Naive thymus-derived CD8-positive, alpha-beta T cell (primary cell): ENCODE data around the gene TTC7B. TPM values are rescaled to one million over a fixed set of nuclear protein-coding genes. Genes with fewer than 3 reads are reported as not detected.
A peak's percentile ranks its signal among the peaks of the same experiment; 100 is the strongest.

ENCODE experiments used
- ATAC-seq, 2 donors: fragments of 150-1000 bp; cut with Tn5 transposase in 1 of 2; sonication (Bioruptor Pico), chemical (Tn5 transposase) in 1 of 2; 1 replicate in 1 of 2; 2 replicates in 1 of 2; pipeline ENCODE4 v1.10.0; 2021; ENCODE audit warnings: mild to moderate bottlenecking in 2 of 2, moderate library complexity in 2 of 2
- POLR2A ChIA-PET: fragments of 350-600 bp; sonication (Branson Sonifier 250); formaldehyde crosslinking; loops from one replicate; lab custom pipeline; 2021; ENCODE audit warnings: antibody characterized with exemption; lab: Charles Lee
- DNase-seq, 10 donors: peaks; one replicate each; pipeline versions ENCODE4 v3.0.0 to v3.0.0-alpha.2; 2020 to 2022
- H3K27ac Mint-ChIP-seq, 10 donors: one replicate each; pipeline ENCODE4 v1.8.0; 2020 to 2022; ENCODE audit warnings: mild to moderate bottlenecking in 10 of 10, mixed read lengths in 10 of 10, moderate library complexity in 4 of 10, inconsistent platforms in 1 of 10
- H3K27me3 Mint-ChIP-seq, 5 donors: one replicate each; pipeline ENCODE4 v1.8.0; 2021 to 2022; ENCODE audit warnings: mixed read lengths in 5 of 5
- H3K36me3 Mint-ChIP-seq, 3 donors: one replicate each; pipeline ENCODE4 v1.8.0; 2020 to 2022; ENCODE audit warnings: mixed read lengths in 3 of 3, mild to moderate bottlenecking in 2 of 3, inconsistent platforms in 1 of 3
- H3K4me1 Mint-ChIP-seq, 4 donors: one replicate each; pipeline ENCODE4 v1.8.0; 2021 to 2022; ENCODE audit warnings: mixed read lengths in 4 of 4
- H3K4me3 Mint-ChIP-seq, 10 donors: one replicate each; pipeline ENCODE4 v1.8.0; 2020 to 2022; ENCODE audit warnings: mild to moderate bottlenecking in 10 of 10, mixed read lengths in 10 of 10, moderate library complexity in 6 of 10, inconsistent platforms in 1 of 10
- H3K9me3 Mint-ChIP-seq, 9 donors: one replicate each; pipeline ENCODE4 v1.8.0; 2020 to 2022; ENCODE audit warnings: mixed read lengths in 9 of 9, mild to moderate bottlenecking in 3 of 9, inconsistent platforms in 1 of 9, moderate library complexity in 1 of 9
- polyA plus RNA-seq, 3 donors: library from polyadenylated mRNA; unstranded; fragments of 300-500 nt; fragmentation: Illumina TruSeq; gene quantifications; one replicate each; pipeline ENCODE4 v1.2.3, GENCODE V29; 2021
- total RNA-seq, 8 experiments: library from RNA in 2 of 8; stranded (reverse) in 2 of 8; gene quantifications; one replicate each; pipeline ENCODE4 v1.2.3 and lab custom pipeline; 2021 to 2026

TTC7B gene
- total and polyA plus RNA-seq, 5 experiments from 2014 or later = 0.01 to 0.81 (median 0.41) TPM

DNA sequence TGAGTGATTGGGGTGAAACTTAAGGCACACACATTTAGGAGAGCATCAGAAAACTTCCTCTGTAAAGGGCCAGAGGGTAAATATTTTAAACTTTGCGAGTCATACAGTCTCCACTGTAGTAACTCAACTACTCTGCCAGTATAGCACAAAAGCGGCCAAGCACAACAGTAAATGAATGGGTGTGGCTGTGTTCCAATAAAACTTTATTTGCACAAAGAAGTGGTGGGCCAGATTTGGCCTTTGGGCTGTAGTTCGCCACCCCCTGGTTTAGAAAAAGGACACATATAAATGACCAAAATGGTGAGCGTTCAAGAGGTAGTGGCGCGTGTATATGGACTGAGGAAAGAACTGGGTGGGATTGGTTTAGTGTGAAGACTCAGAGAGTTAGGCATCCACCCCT lies 309.5 kb downstream of the TTC7B start:
- DNase-seq (no peak), ATAC-seq (no peak)
- no peaks in the 10 kb centered on the region for H3K36me3 Mint-ChIP-seq
- no peaks in the 10 kb centered on the region for H3K9me3 Mint-ChIP-seq
- H3K4me1 Mint-ChIP-seq = peaks cover 0 to 12% (median 8%) of the 10 kb centered on the region in 4 donors
- H3K4me3 Mint-ChIP-seq = no peak overlapping the region
- POLR2A ChIA-PET = no interaction called here
- peak overlapping the region in 1 of 10 donors; percentile 1 for H3K27ac Mint-ChIP-seq
- H3K27me3 Mint-ChIP-seq = peaks cover 10 to 50% (median 32%) of the 10 kb centered on the region in 5 donors

DNA sequence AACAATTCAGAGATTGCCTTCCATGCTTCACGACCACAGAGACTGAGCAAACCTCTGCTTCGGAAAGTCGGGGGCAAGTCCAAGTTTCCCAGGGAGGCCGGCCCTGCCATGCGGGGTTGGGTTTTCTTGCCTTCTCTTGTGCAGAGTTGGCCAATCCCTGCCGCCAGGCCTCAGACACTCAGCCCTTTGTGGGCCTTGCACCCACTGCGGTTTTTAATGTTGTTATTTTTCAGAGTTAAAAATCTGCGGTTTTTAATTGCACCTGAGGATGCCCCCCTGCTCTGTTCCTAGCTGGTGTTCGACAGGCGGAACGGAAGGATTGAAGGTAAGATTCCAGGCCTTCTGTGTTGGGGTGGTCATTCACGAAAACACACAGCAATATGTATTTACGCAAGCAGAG lies 310.7 kb downstream of the TTC7B start:
- no peak for DNase-seq
- no peak for ATAC-seq
- Mint-ChIP-seq H3K36me3 (no peaks in the 10 kb centered on the region), H3K27ac (no peak overlapping the region), H3K4me1 (peaks cover 2 to 16% (median 10%) of the 10 kb centered on the region in 4 donors), H3K4me3 (no peak overlapping the region), H3K9me3 (no peaks in the 10 kb centered on the region), H3K27me3 (peaks cover 10 to 43% (median 34%) of the 10 kb centered on the region in 5 donors)
- POLR2A ChIA-PET = no interaction called here

- Mint-ChIP-seq H3K27ac (no peak overlapping the region), H3K4me3 (no peak overlapping the region), H3K27me3 (peaks cover 11 to 38% (median 36%) of the 10 kb centered on the region in 5 donors), H3K36me3 (no peaks in the 10 kb centered on the region), H3K4me1 (peaks cover 4 to 17% (median 14%) of the 10 kb centered on the region in 4 donors), H3K9me3 (no peaks in the 10 kb centered on the region)
- ATAC-seq (no peak), DNase-seq (no peak)
- POLR2A ChIA-PET = no interaction called here
Observed at GRCh38 chr14:90504643-90505042, 311.6 kb downstream of the TTC7B start.

DNA sequence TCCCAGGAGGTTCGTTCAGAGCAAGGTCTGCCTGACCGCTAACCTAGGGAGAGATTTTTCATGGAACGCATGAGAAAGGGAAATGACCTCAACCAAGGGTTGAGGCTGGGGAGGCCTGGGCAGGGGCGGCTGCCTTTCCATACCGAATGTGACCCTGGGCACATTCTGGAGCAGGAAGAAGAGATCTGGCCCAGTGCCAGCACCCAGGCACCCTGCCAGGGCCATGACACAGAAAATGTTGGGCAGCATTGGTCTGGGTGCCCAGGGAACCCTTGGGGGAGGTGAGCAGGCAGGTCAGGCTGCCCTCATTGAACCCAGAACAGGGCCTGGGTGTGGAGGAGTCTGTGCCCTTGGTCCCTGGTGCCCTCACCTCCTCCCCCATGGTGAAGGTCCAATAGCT lies 312.6 kb downstream of the TTC7B start:
- Mint-ChIP-seq H3K27me3 (peaks cover 19 to 38% (median 36%) of the 10 kb centered on the region in 5 donors), H3K27ac (no peak overlapping the region), H3K4me1 (peaks cover 4 to 15% (median 5%) of the 10 kb centered on the region in 4 donors), H3K36me3 (no peaks in the 10 kb centered on the region), H3K4me3 (no peak overlapping the region), H3K9me3 (no peaks in the 10 kb centered on the region)
- peak in 1 of 10 donors; percentile 55 for DNase-seq
- POLR2A ChIA-PET = no interaction called here
- ATAC-seq = no peak

DNA sequence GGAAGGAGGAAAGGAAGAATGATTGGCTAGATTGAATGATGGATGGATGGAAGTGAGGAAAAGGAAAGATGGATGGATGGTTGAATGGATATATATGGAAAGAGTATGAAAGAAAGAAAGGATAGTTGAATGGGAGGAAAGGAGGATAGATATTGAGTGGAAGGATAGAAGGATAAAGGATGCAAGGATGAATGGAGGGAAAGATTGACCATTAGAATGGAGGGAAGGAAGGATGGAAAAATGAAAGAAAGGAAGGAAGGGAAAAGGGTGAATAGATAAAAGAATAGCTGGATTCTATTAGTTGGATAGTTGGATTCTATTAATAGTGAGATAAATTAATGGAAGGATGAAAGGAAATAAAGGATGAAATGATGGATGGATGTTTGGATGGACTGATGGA lies 313.5 kb downstream of the TTC7B start:
- POLR2A ChIA-PET = no interaction called here
- peaks cover 15 to 40% (median 32%) of the 10 kb centered on the region in 5 donors for H3K27me3 Mint-ChIP-seq

GRCh38 chr14:90500665-90501370 lies 315.4 kb downstream of the TTC7B start:
- DNase-seq (no peak), ATAC-seq (no peak)
- Mint-ChIP-seq H3K36me3 (no peaks in the 10 kb centered on the region), H3K9me3 (no peaks in the 10 kb centered on the region), H3K4me3 (peak overlapping the region in 1 of 10 donors; percentile 20), H3K27me3 (peaks cover 15 to 39% (median 32%) of the 10 kb centered on the region in 5 donors), H3K4me1 (peaks cover 4 to 15% (median 6%) of the 10 kb centered on the region in 4 donors), H3K27ac (no peak overlapping the region)
- POLR2A ChIA-PET = interaction anchor here (1.0 kb wide), 1 partner anchor 115 kb away, joined by 3 read pairs; no protein-coding TSS in a partner anchor

More for the DNA sequence above, 313.5 kb downstream of the TTC7B start:
- no peaks in the 10 kb centered on the region for H3K9me3 Mint-ChIP-seq
- no peaks in the 10 kb centered on the region for H3K36me3 Mint-ChIP-seq
- H3K4me3 Mint-ChIP-seq = no peak overlapping the region
- peaks cover 4 to 15% (median 6%) of the 10 kb centered on the region in 4 donors for H3K4me1 Mint-ChIP-seq
- no peak for DNase-seq
- ATAC-seq = no peak
- peak overlapping the region in 1 of 10 donors; percentile 68 for H3K27ac Mint-ChIP-seq

DNA sequence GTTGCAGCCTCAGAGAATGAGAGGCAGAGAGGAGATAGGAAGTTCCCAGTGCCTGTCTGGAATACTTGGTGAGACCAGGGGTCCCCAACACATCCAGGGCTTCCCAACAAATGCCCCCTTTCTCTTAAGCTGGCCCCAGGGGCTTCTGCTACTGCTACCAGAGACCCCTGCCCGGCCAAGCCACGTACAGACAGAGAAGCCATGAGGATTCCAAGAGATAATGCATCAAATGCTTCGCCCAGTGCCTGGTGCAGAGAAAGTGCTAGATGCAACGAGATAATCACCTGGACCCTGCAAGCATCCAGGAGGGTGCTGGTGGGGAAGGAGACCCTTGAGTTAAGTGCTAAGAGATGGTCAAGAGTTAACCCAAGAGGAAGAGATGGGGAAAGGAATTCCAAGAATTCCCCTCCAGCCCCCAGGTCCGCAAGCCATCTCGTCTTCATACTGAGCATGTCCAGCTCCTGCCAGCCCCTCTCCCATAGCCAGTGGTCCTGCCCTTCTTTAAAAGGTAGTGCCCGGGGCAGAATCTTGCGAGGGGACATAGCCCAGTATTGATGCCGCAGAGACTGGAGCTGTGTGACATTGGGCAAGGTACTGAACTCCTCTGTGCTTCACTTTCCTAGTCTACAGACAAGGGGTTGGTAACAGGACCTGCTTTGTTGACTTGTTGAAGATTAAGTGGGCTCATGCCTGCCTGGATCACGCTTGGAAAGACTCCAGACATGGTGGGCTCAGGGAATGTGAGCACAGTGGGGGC lies 316.1 kb downstream of the TTC7B start:
- Mint-ChIP-seq H3K36me3 (peaks cover 0 to 3% (median 0%) of the 10 kb centered on the region in 3 donors), H3K4me1 (peaks cover 4 to 15% (median 6%) of the 10 kb centered on the region in 4 donors), H3K27me3 (peaks cover 15 to 39% (median 32%) of the 10 kb centered on the region in 5 donors), H3K9me3 (no peaks in the 10 kb centered on the region), H3K4me3 (peak overlapping the region in 2 of 10 donors; percentile 20 to 22), H3K27ac (no peak overlapping the region)
- no peak for ATAC-seq
- no peak for DNase-seq
- POLR2A ChIA-PET = interaction anchor here (1.0 kb wide), 1 partner anchor 114 kb away, joined by 3 read pairs; no protein-coding TSS in a partner anchor

- POLR2A ChIA-PET = no interaction called here
- DNase-seq (peak in 1 of 10 donors; percentile 30), ATAC-seq (no peak)
- Mint-ChIP-seq H3K36me3 (peaks cover 0 to 4% (median 0%) of the 10 kb centered on the region in 3 donors), H3K9me3 (peaks cover 0 to 3% (median 0%) of the 10 kb centered on the region in 9 donors), H3K27ac (no peak overlapping the region), H3K4me1 (peaks cover 4 to 15% (median 6%) of the 10 kb centered on the region in 4 donors), H3K4me3 (no peak overlapping the region), H3K27me3 (peaks cover 15 to 39% (median 32%) of the 10 kb centered on the region in 5 donors)
Observed at GRCh38 chr14:90499121-90499520, 317.1 kb downstream of the TTC7B start.

- H3K36me3 Mint-ChIP-seq = peaks cover 0 to 4% (median 0%) of the 10 kb centered on the region in 3 donors
- peak overlapping the region in 1 of 10 donors; percentile 44 for H3K27ac Mint-ChIP-seq
- ATAC-seq (no peak), DNase-seq (peak in 1 of 10 donors; percentile 4)
- POLR2A ChIA-PET = no interaction called here
- peaks cover 17 to 39% (median 31%) of the 10 kb centered on the region in 5 donors for H3K27me3 Mint-ChIP-seq
- H3K9me3 Mint-ChIP-seq = peaks cover 0 to 3% (median 0%) of the 10 kb centered on the region in 9 donors
- H3K4me1 Mint-ChIP-seq = peaks cover 4 to 15% (median 6%) of the 10 kb centered on the region in 4 donors
- H3K4me3 Mint-ChIP-seq = no peak overlapping the region
Observed at GRCh38 chr14:90498198-90498597, 318.0 kb downstream of the TTC7B start.

- peaks cover 7 to 24% (median 17%) of the 10 kb centered on the region in 5 donors for H3K27me3 Mint-ChIP-seq
- no peak overlapping the region for H3K4me3 Mint-ChIP-seq
- ATAC-seq = no peak
- DNase-seq = no peak
- peaks cover 0 to 4% (median 0%) of the 10 kb centered on the region in 3 donors for H3K36me3 Mint-ChIP-seq
- POLR2A ChIA-PET = no interaction called here
- peaks cover 0 to 3% (median 0%) of the 10 kb centered on the region in 9 donors for H3K9me3 Mint-ChIP-seq
- no peak overlapping the region for H3K27ac Mint-ChIP-seq
- H3K4me1 Mint-ChIP-seq = peaks cover 4 to 9% (median 6%) of the 10 kb centered on the region in 4 donors
Observed at GRCh38 chr14:90496379-90496778, 319.9 kb downstream of the TTC7B start.

- Mint-ChIP-seq H3K9me3 (peaks cover 0 to 3% (median 0%) of the 10 kb centered on the region in 9 donors), H3K36me3 (peaks cover 0 to 4% (median 0%) of the 10 kb centered on the region in 3 donors), H3K4me3 (no peak overlapping the region), H3K4me1 (peaks cover 3 to 8% (median 4%) of the 10 kb centered on the region in 4 donors), H3K27me3 (peaks cover 7 to 24% (median 15%) of the 10 kb centered on the region in 5 donors), H3K27ac (no peak overlapping the region)
- DNase-seq (peak; percentile 11 to 72 (median 46)), ATAC-seq (peak; percentile 41 to 60)
- POLR2A ChIA-PET = no interaction called here
Observed at GRCh38 chr14:90495357-90496276, 320.6 kb downstream of the TTC7B start.
